Smooth muscle cell (in vitro differentiated cells): Measurements from ENCODE around the gene ZSWIM4. TPM values are rescaled to one million over a fixed set of nuclear protein-coding genes. Genes with fewer than 3 reads are reported as not detected.

Experiments
- DNase-seq: peaks from one replicate; lab custom pipeline; 2025; ENCODE audit not compliant: unreplicated experiment; lab: John Stamatoyannopoulos, UW
- H2AFZ ChIP-seq: fragments of 200-600 bp; sonication (generic); 2 replicates; pipeline ENCODE4 v1.6.0; 2016; ENCODE audit warnings: antibody characterized with exemption, low read depth, mild to moderate bottlenecking
- H3F3A ChIP-seq: fragments of 200-600 bp; sonication (generic); 2 replicates; pipeline ENCODE4 v1.6.0; 2017; ENCODE audit warnings: antibody characterized with exemption, low read depth
- H3K27ac ChIP-seq: fragments of 200-600 bp; sonication (generic); 2 replicates; pipeline ENCODE4 v1.5.1; 2016; ENCODE audit warnings: low read depth, mild to moderate bottlenecking
- H3K27me3 ChIP-seq: fragments of 200-600 bp; sonication (generic); 2 replicates; pipeline ENCODE4 v1.6.1; 2016; ENCODE audit warnings: low read depth, mild to moderate bottlenecking
- H3K36me3 ChIP-seq: fragments of 200-600 bp; sonication (generic); 2 replicates; pipeline ENCODE4 v1.5.1; 2016; ENCODE audit warnings: low read depth
- H3K4me1 ChIP-seq: fragments of 200-600 bp; sonication (generic); 2 replicates; pipeline ENCODE4 v1.5.1; 2016; ENCODE audit warnings: low read depth
- H3K4me2 ChIP-seq: fragments of 200-600 bp; sonication (generic); 2 replicates; pipeline ENCODE4 v1.6.0; 2016; ENCODE audit warnings: mild to moderate bottlenecking
- H3K4me3 ChIP-seq: fragments of 200-600 bp; sonication (generic); 2 replicates; pipeline ENCODE4 v1.5.1; 2016; ENCODE audit warnings: mild to moderate bottlenecking
- H3K79me2 ChIP-seq: fragments of 200-600 bp; sonication (generic); 2 replicates; pipeline ENCODE4 v1.6.0; 2016; ENCODE audit warnings: low read depth, mild to moderate bottlenecking
- H3K9ac ChIP-seq: fragments of 200-600 bp; sonication (generic); 2 replicates; pipeline ENCODE4 v1.6.0; 2016; ENCODE audit warnings: low read depth
- H3K9me3 ChIP-seq: fragments of 200-600 bp; sonication (generic); replicated peaks from 2 replicates; pipeline ENCODE4 v1.5.1; 2016; ENCODE audit warnings: low read depth
- H4K20me1 ChIP-seq: fragments of 200-600 bp; sonication (generic); 2 replicates; pipeline ENCODE4 v1.6.0; 2016; ENCODE audit warnings: low read depth
- WGBS: methylation state at CpG from one replicate; pipeline ENCODE4 v1.1.7; 2016; ENCODE audit warnings: low lambda C conversion rate; 5-methylcytosine and 5-hydroxymethylcytosine counted together
- polyA plus RNA-seq: library from polyadenylated mRNA; unstranded; fragments of >200 nt; fragmentation: Nextera tagmentation; extraction: Ambion mirVana; gene quantifications from 2 replicates; pipeline ENCODE4 v1.2.1, GENCODE V29; 2016
- total RNA-seq: library from RNA; depleted of rRNA; stranded (reverse); fragments of >200 nt; gene quantifications from 2 replicates; pipeline ENCODE4 v1.2.3, GENCODE V29; 2014
- TF ChIP-seq, protein P1 (sequence below): fragments of 200-600 bp; sonication (generic); IDR thresholded peaks from 2 replicates; pipeline ENCODE4 v1.5.1; 2017; ENCODE audit warnings: borderline replicate concordance, mild to moderate bottlenecking, antibody characterized with exemption; ENCODE audit not compliant: insufficient read depth, poor library complexity, severe bottlenecking

ZSWIM4 gene
- total and polyA plus RNA-seq, 2 experiments from 2014 or later: 3.0 to 5.8 TPM

DNA sequence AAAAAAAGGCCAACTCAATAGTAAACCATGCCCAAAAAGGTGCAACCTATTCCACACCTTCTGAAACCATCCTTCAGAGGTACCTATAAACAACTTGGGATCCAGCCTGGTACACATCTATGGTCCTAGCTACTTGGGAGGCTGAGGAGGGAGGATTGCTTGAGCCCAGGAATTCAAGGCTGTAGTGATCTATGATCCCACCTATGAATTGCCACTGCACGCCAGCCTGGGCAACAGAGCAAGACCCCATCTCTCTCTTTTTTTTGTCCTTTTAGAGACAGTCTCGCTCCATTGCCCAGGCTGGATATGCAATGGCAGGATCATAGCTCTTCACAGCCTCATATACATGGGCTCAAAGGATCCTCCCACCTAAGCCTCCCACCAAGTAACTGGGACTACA, 26.0 kb downstream of the ZSWIM4 start:
- no peak for DNase-seq
- Histone ChIP-seq H4K20me1 (peaks cover 29% of the 10 kb centered on the region), H3K4me1 (peaks cover 4% of the 10 kb centered on the region), H3F3A (no peaks in the 10 kb centered on the region), H2AFZ (no peak overlapping the region), H3K36me3 (no peaks in the 10 kb centered on the region), H3K79me2 (no peaks in the 10 kb centered on the region), H3K27ac (no peak overlapping the region), H3K27me3 (no peaks in the 10 kb centered on the region), H3K4me2 (no peak overlapping the region), H3K9ac (no peak overlapping the region), H3K4me3 (no peak overlapping the region), H3K9me3 (no peaks in the 10 kb centered on the region)
- 95% methylated on average over 2 of the region's 2 CpGs for WGBS
- TF ChIP-seq, protein P1, sequence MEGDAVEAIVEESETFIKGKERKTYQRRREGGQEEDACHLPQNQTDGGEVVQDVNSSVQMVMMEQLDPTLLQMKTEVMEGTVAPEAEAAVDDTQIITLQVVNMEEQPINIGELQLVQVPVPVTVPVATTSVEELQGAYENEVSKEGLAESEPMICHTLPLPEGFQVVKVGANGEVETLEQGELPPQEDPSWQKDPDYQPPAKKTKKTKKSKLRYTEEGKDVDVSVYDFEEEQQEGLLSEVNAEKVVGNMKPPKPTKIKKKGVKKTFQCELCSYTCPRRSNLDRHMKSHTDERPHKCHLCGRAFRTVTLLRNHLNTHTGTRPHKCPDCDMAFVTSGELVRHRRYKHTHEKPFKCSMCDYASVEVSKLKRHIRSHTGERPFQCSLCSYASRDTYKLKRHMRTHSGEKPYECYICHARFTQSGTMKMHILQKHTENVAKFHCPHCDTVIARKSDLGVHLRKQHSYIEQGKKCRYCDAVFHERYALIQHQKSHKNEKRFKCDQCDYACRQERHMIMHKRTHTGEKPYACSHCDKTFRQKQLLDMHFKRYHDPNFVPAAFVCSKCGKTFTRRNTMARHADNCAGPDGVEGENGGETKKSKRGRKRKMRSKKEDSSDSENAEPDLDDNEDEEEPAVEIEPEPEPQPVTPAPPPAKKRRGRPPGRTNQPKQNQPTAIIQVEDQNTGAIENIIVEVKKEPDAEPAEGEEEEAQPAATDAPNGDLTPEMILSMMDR: no peak

DNA sequence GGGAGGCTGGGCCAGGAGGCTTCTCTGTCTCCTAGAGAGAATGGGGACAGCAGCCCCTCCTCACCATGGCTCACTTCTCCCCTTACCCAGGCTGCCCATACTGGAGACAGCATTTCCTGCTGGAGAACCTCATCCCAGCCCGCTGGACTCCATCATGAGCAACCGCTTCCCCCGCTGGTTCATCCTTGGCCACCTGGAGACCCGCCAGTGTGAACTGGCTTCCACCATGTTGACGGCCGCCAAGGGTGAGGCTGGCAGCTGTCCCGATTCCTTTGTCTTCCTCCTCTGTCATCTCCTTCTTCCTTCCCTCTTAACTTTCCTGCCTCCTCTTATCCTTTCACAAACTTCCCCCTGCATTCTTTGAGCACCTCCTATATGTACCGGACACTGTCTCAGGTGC, 28.0 kb downstream of the ZSWIM4 start:
- Histone ChIP-seq H3K27ac (no peak overlapping the region), H3K9ac (no peak overlapping the region), H3K4me3 (no peak overlapping the region), H3K79me2 (no peaks in the 10 kb centered on the region), H3K4me1 (no peaks in the 10 kb centered on the region), H3K9me3 (no peaks in the 10 kb centered on the region), H3F3A (no peaks in the 10 kb centered on the region), H3K4me2 (no peak overlapping the region), H3K27me3 (no peaks in the 10 kb centered on the region), H3K36me3 (no peaks in the 10 kb centered on the region), H2AFZ (no peak overlapping the region), H4K20me1 (peaks cover 46% of the 10 kb centered on the region)
- TF ChIP-seq, protein P1: no peak
- 95% methylated on average over 8 of the region's 8 CpGs for WGBS
- DNase-seq: no peak

DNA sequence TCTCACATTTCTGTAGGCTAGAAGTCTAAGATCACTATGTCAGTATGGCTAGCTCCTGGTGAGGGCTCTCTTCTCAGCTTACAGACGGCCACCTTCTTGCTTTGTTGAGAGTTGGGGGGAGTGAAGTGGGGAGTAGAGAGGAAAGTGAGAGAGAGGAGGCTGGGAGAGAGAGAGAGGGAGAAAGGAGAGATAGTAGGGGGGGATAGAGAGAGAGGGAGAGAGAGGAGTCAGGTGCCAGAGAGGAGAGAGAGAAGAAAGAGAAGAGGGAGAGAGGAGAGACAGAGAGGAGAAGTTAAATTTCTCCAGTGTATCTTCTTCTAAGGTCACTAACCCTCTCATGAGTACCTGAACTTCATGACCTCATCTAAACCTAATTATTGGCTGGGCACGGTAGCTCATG, 28.7 kb downstream of the ZSWIM4 start:
- DNase-seq: no peak
- H4K20me1 ChIP-seq: peaks cover 53% of the 10 kb centered on the region
- 83% methylated on average over 2 of the region's 2 CpGs for WGBS
- H3K27me3 ChIP-seq: no peaks in the 10 kb centered on the region
- no peaks in the 10 kb centered on the region for H3F3A ChIP-seq
- no peak overlapping the region for H3K4me3 ChIP-seq
- no peak overlapping the region for H3K9ac ChIP-seq
- H2AFZ ChIP-seq: no peak overlapping the region
- no peak overlapping the region for H3K4me2 ChIP-seq
- no peak overlapping the region for H3K27ac ChIP-seq
- H3K4me1 ChIP-seq: no peaks in the 10 kb centered on the region
- no peaks in the 10 kb centered on the region for H3K79me2 ChIP-seq
- H3K9me3 ChIP-seq: no peaks in the 10 kb centered on the region
- TF ChIP-seq, protein P1: no peak
- H3K36me3 ChIP-seq: no peaks in the 10 kb centered on the region

DNA sequence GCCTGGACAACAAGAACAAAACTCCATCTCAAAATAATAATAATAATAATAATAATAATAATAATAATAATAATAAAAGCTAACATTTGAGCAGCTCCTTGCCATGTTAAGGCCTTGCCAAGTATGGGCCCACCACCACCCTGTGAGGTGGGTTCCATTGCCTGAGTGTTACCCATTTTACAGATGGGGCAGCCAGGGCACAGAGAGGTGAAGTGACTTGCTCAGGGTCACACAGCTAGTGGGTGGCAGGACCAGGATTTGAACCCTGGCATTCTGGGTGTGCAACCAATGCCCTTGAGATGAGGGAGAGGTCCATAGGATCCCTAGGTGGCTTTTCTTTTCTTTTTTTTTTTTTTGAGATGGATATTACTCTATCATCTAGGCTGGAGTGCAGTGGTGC, 29.5 kb downstream of the ZSWIM4 start:
- Histone ChIP-seq H3K4me2 (no peak overlapping the region), H3K9me3 (no peaks in the 10 kb centered on the region), H3K36me3 (no peaks in the 10 kb centered on the region), H4K20me1 (peaks cover 61% of the 10 kb centered on the region), H3K9ac (no peak overlapping the region), H3K4me1 (no peaks in the 10 kb centered on the region), H3K79me2 (no peaks in the 10 kb centered on the region), H3K4me3 (no peak overlapping the region), H3K27ac (no peak overlapping the region), H3K27me3 (no peaks in the 10 kb centered on the region), H3F3A (no peaks in the 10 kb centered on the region), H2AFZ (no peak overlapping the region)
- TF ChIP-seq, protein P1: no peak
- DNase-seq: no peak
